ENCODE data around the gene BPI.

- TF ChIP-seq CTCF (conservative IDR thresholded peaks at IDR 0.05; ENCODE audit: low read length): no peak
- TF ChIP-seq EZH2phosphoT487 (IDR thresholded peaks at IDR 0.05; ENCODE audit: borderline replicate concordance, low read depth, low read length): no peak
Observed at GRCh38 chr20:38342713-38343310, 38.9 kb downstream of the BPI start.

Measured in OCI-LY7 (cell line).